ENCODE data around the gene MKNK1.

- no peak for TF ChIP-seq CTCF (IDR thresholded peaks at IDR 0.05)
- TF ChIP-seq POLR2AphosphoS5 (IDR thresholded peaks at IDR 0.05; ENCODE audit: low read depth, low read length): no peak
- TF ChIP-seq SIN3A (IDR thresholded peaks at IDR 0.05; ENCODE audit: borderline replicate concordance, insufficient read depth, low read depth, low read length): no peak
- TF ChIP-seq REST (IDR thresholded peaks at IDR 0.05; ENCODE audit: insufficient read depth in 1 of 2, low read depth in 2 of 2, low read length in 1 of 2): no peak
- no peak for TF ChIP-seq TCF7L2 (IDR thresholded peaks at IDR 0.05; ENCODE audit: low read depth, low read length)
Measured at GRCh38 chr1:46612937-46613660, 9.0 kb upstream of the MKNK1 start.
